HEK293T (cell line): ENCODE data around the gene B3GALT5.

Source experiments
- BHLHE40 ChIP-seq: fragments of 450-650 bp; IDR thresholded peaks from 2 replicates; pipeline ENCODE4 v1.6.1; 2016; ENCODE audit warnings: mild to moderate bottlenecking, moderate library complexity, borderline replicate concordance
- CTBP1 ChIP-seq: fragments of 450-650 bp; IDR thresholded peaks from 2 replicates; pipeline ENCODE4 v1.6.1; 2016; ENCODE audit warnings: borderline replicate concordance
- FOXA1 ChIP-seq: fragments of 450-650 bp; IDR thresholded peaks from 2 replicates; pipeline ENCODE4 v1.6.1; 2016; ENCODE audit warnings: mild to moderate bottlenecking
- FOXK2 ChIP-seq: fragments of 450-650 bp; IDR thresholded peaks from 2 replicates; pipeline ENCODE4 v1.6.1; 2016; ENCODE audit warnings: mild to moderate bottlenecking
- HDGF ChIP-seq: fragments of 450-650 bp; IDR thresholded peaks from 2 replicates; pipeline ENCODE4 v1.6.1; 2017; ENCODE audit warnings: antibody characterized with exemption, borderline replicate concordance
- NFRKB ChIP-seq: fragments of 450-650 bp; IDR thresholded peaks from 2 replicates; pipeline ENCODE4 v1.6.1; 2016; ENCODE audit warnings: mild to moderate bottlenecking, moderate library complexity
- PKNOX1 ChIP-seq: fragments of 450-650 bp; IDR thresholded peaks from 2 replicates; pipeline ENCODE4 v1.6.1; 2016
- SP1 ChIP-seq: fragments of 450-650 bp; IDR thresholded peaks from 2 replicates; pipeline ENCODE4 v1.6.1; 2017
- TARDBP ChIP-seq: fragments of 450-650 bp; IDR thresholded peaks from 2 replicates; pipeline ENCODE4 v1.6.1; 2016
- ZNF384 ChIP-seq: fragments of 450-650 bp; IDR thresholded peaks from 2 replicates; pipeline ENCODE4 v1.6.1; 2016

- no peak for TF ChIP-seq FOXK2
- no peak for TF ChIP-seq NFRKB
- no peak for TF ChIP-seq CTBP1
- TF ChIP-seq SP1, result no peak
- TF ChIP-seq TARDBP, result no peak
- TF ChIP-seq HDGF, result no peak
- no peak for TF ChIP-seq PKNOX1
- no peak for TF ChIP-seq FOXA1
- no peak for TF ChIP-seq BHLHE40
- TF ChIP-seq ZNF384, result no peak
Observed at GRCh38 chr21:39669976-39670661, 57.4 kb downstream of the B3GALT5 start.
